Neural crest cell (in vitro differentiated cells): ENCODE data around the gene MOB1B. TPM values are rescaled to one million over a fixed set of nuclear protein-coding genes. Genes with fewer than 3 reads are reported as not detected.

ENCODE experiments used
- DNase-seq: peaks from one replicate; pipeline ENCODE4 v3.0.0; 2021; ENCODE audit warnings: low read depth, mixed read lengths, low spot score
- H3K27ac Mint-ChIP-seq: one replicate; pipeline ENCODE4 v1.8.0; 2021; ENCODE audit warnings: mild to moderate bottlenecking, mixed read lengths; ENCODE audit not compliant: unreplicated experiment
- H3K27me3 Mint-ChIP-seq: 2 replicates; pipeline ENCODE4 v1.8.0; 2021; ENCODE audit warnings: low read depth, mild to moderate bottlenecking, mixed read lengths
- H3K36me3 Mint-ChIP-seq: 2 replicates; pipeline ENCODE4 v1.8.0; 2021; ENCODE audit warnings: low read depth, mild to moderate bottlenecking, mixed read lengths
- H3K4me1 Mint-ChIP-seq: 2 replicates; pipeline ENCODE4 v1.8.0; 2021; ENCODE audit warnings: mixed read lengths
- H3K4me3 Mint-ChIP-seq: one replicate; pipeline ENCODE4 v1.8.0; 2021; ENCODE audit warnings: mild to moderate bottlenecking, mixed read lengths
- H3K9me3 Mint-ChIP-seq: 2 replicates; pipeline ENCODE4 v1.8.0; 2021; ENCODE audit warnings: mixed read lengths
- total RNA-seq: library from RNA; stranded (reverse); gene quantifications from 2 replicates; pipeline ENCODE4 v1.2.1, GENCODE V29; 2021
- TF ChIP-seq, protein P1 (sequence below): fragments of 200-600 bp; sonication (generic); conservative IDR thresholded peaks from 2 replicates; pipeline ENCODE4 v1.5.0; 2021; ENCODE audit warnings: antibody characterized with exemption, mild to moderate bottlenecking

The MOB1B gene
- total RNA-seq, 1 donor from 2014 or later, result 37.2 TPM

DNA sequence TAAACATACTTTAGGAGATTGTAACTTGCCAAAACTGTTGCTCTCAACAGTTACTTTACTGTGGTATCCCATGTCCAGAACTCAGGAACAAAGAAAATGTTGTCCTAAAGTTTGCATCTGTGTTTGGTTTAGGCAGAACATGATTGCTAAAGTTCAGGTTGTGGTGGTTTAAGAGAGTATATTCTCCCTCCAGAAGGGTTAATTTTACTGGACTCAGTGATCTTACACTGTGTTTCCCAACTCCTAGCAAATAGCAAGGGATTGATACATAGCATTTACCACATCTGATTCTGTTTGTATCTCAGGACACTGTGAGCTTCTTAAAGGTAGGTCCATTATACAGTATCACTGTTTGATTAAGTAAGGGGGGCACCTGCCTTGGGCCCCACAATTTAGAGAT, 78.0 kb downstream of the MOB1B start:
- no peaks in the 10 kb centered on the region for H3K9me3 Mint-ChIP-seq
- H3K4me3 Mint-ChIP-seq, result no peak overlapping the region
- no peaks in the 10 kb centered on the region for H3K27me3 Mint-ChIP-seq
- TF ChIP-seq, protein P1, sequence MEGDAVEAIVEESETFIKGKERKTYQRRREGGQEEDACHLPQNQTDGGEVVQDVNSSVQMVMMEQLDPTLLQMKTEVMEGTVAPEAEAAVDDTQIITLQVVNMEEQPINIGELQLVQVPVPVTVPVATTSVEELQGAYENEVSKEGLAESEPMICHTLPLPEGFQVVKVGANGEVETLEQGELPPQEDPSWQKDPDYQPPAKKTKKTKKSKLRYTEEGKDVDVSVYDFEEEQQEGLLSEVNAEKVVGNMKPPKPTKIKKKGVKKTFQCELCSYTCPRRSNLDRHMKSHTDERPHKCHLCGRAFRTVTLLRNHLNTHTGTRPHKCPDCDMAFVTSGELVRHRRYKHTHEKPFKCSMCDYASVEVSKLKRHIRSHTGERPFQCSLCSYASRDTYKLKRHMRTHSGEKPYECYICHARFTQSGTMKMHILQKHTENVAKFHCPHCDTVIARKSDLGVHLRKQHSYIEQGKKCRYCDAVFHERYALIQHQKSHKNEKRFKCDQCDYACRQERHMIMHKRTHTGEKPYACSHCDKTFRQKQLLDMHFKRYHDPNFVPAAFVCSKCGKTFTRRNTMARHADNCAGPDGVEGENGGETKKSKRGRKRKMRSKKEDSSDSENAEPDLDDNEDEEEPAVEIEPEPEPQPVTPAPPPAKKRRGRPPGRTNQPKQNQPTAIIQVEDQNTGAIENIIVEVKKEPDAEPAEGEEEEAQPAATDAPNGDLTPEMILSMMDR, result no peak
- no peak for DNase-seq
- no peak overlapping the region for H3K27ac Mint-ChIP-seq
- H3K4me1 Mint-ChIP-seq, result no peaks in the 10 kb centered on the region
- no peaks in the 10 kb centered on the region for H3K36me3 Mint-ChIP-seq

DNA sequence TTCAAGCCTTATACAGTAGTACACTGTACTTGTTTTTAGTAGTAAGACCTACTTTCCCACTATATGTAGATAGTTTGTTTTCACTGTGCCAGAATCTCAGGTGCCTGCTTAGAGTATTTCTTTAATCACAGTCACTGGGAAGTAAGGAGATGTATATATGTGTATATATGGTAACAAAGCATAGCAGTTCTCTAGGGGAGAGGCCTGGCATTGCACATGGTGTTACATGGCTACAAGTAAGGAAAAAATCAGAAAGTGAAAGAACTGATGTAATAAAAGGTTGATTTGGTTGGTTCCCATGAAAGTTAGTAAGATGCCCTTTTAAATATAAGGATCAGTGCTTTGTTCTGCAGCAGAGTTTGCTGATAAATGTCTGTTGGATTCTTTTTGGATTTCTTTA, 81.9 kb downstream of the MOB1B start:
- H3K27ac Mint-ChIP-seq, result no peak overlapping the region
- no peak for DNase-seq
- H3K4me1 Mint-ChIP-seq, result no peaks in the 10 kb centered on the region
- H3K36me3 Mint-ChIP-seq, result peaks cover 3% of the 10 kb centered on the region
- TF ChIP-seq, protein P1, result no peak
- H3K27me3 Mint-ChIP-seq, result no peaks in the 10 kb centered on the region
- H3K9me3 Mint-ChIP-seq, result no peaks in the 10 kb centered on the region
- no peak overlapping the region for H3K4me3 Mint-ChIP-seq

DNA sequence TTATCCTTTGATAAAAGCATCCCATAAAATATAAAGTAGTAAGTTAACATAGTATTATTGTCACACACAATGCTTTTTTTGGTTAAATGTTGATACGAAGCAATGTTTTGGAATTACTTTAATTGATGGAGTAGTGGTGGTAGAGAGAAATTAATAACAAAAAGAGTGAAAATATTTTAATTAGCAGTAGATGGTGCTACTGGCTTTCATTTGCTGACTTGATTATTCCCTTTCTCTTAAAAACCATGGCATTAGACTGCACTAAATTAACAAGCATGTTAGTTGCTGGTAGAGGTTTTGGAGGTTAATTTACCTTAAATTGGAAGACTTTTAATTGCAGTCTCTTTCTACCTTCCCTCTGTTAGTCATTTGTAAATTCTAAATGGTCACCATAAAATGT, 82.4 kb downstream of the MOB1B start:
- TF ChIP-seq, protein P1, result no peak
- Mint-ChIP-seq H3K36me3 (peaks cover 3% of the 10 kb centered on the region), H3K9me3 (no peaks in the 10 kb centered on the region), H3K4me1 (no peaks in the 10 kb centered on the region), H3K27ac (no peak overlapping the region), H3K4me3 (no peak overlapping the region), H3K27me3 (no peaks in the 10 kb centered on the region)
- no peak for DNase-seq

DNA sequence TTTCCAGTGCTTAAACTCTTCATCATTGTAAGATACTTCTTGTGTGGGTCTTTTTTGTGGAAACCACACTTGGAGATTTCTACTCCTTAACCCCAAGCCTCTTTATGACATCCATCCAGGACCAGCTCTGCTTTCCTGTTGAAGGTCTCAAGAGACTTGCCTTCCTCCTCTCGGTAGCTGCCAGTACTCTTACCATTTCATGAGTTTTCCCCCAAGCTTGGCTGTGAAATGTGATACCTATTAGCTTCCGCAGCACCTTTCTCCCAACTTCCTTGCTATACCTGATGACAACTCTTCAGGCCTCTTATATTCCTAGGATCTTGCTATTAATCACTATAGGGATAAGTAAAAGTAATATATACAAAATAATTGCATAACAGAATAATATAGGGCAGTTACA, 89.4 kb downstream of the MOB1B start:
- H3K27me3 Mint-ChIP-seq, result no peaks in the 10 kb centered on the region
- H3K4me1 Mint-ChIP-seq, result peaks cover 44% of the 10 kb centered on the region
- peaks cover 12% of the 10 kb centered on the region for H3K36me3 Mint-ChIP-seq
- H3K9me3 Mint-ChIP-seq, result peaks cover 2% of the 10 kb centered on the region
- no peak overlapping the region for H3K27ac Mint-ChIP-seq
- peak overlapping the region; percentile 74 for H3K4me3 Mint-ChIP-seq
- DNase-seq, result no peak
- TF ChIP-seq, protein P1, result no peak

DNA sequence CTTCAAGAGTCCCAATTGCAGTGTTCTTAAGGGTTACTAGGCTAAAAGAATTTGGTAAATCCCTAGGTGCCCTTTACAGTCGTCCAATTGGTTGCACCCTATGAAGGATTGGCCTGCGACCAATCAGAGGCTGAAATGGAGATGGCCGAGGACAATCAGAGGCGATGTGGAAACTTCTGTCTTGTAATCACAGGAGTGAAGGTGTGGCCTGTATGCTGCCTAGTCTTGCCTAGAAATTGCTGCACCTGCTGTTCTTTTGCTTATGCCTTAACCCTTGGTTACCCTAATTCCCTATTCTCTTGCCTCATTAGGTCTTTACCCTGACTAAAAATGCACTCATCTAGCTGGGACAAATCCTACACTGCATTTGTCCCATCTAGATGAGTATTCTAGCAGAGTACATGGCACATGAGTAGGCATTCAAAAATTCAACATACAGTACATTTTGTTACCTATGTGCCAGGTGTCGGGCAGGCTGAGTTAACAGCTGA, 90.3 kb downstream of the MOB1B start:
- no peak for DNase-seq
- H3K9me3 Mint-ChIP-seq, result peaks cover 2% of the 10 kb centered on the region
- TF ChIP-seq, protein P1, result no peak
- no peak overlapping the region for H3K27ac Mint-ChIP-seq
- no peaks in the 10 kb centered on the region for H3K27me3 Mint-ChIP-seq
- H3K36me3 Mint-ChIP-seq, result peaks cover 11% of the 10 kb centered on the region
- peak overlapping the region; percentile 86 for H3K4me3 Mint-ChIP-seq
- H3K4me1 Mint-ChIP-seq, result peaks cover 52% of the 10 kb centered on the region
